Fibroblast of peridontal ligament (primary cell): ENCODE results near the gene ZNG1F.
"Not testable (repeated sequence)": the region's sequence is repeated elsewhere in the genome, so short reads cannot be mapped to it uniquely, and the experiment has no call there.

Experiments
- DNase-seq: peaks from one replicate; pipeline ENCODE4 v3.0.0-alpha.2; 2010; ENCODE audit errors: extremely low read depth

The ZNG1F gene

DNA sequence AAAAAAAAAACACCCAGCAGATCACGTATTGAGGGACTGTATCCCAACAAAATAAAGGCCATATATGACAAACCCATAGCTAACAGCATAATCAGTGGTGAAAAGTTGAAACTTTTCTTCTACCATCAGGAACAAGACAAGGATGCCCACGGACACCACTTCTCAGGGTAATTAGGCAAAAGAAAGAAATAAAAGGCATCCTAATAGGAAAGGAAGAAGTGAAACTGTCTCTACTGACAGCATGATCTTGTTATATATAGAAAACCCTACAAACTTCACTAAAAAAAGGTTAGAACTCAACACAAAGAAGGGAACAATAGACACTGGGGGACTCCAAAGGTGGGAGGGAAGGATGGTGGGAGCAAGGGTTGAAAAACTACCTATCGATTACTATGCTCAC, 102.9 kb downstream of the ZNG1F start:
- DNase-seq, result not testable (repeated sequence)

DNA sequence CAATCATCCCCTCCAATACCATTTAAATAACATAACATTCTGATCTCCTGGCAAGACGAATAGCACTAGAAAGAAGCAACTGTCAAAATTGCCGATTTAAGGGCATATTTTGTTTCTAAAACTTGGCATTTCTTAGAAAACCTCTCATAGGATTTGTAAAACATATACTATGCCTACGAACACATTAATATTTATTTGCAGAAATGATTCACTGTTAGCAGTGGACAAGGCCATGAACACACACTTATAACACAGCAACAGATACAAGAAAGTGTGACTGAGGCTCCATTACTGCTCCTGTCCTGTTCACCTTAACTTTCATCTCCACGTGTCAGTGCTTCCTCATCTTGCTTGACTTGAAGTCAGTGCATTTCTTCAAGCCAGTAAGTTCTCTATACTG, 106.8 kb downstream of the ZNG1F start:
- not testable (repeated sequence) for DNase-seq
